MM.1S (cell line): ENCODE measurements around the gene LMBRD1.

Source experiments
- DNase-seq: peaks from one replicate; pipeline ENCODE4 v3.0.0-alpha.2; 2015
- H2AFZ ChIP-seq: fragments of 300-600 bp; sonication (generic); 2 replicates; pipeline ENCODE4 v1.6.0; 2016; ENCODE audit warnings: antibody characterized with exemption, low read length
- H3F3A ChIP-seq: fragments of 300-600 bp; sonication (generic); 2 replicates; pipeline ENCODE4 v1.6.1; 2016; ENCODE audit warnings: mild to moderate bottlenecking, antibody characterized with exemption, low read length, moderate library complexity, mixed read lengths; ENCODE audit not compliant: insufficient read depth
- H3K27ac ChIP-seq: fragments of 300-600 bp; sonication (generic); 2 replicates; pipeline ENCODE4 v1.5.1; 2016; ENCODE audit warnings: mild to moderate bottlenecking, low read length
- H3K27me3 ChIP-seq: fragments of 300-600 bp; sonication (generic); replicated peaks from 2 replicates; pipeline ENCODE4 v1.6.0; 2016; ENCODE audit warnings: low read length; ENCODE audit not compliant: insufficient read depth
- H3K36me3 ChIP-seq: fragments of 300-600 bp; sonication (generic); replicated peaks from 2 replicates; pipeline ENCODE4 v1.6.1; 2016; ENCODE audit warnings: mild to moderate bottlenecking, low read length, mixed read lengths; ENCODE audit not compliant: insufficient read depth
- H3K4me1 ChIP-seq: fragments of 300-600 bp; sonication (generic); 2 replicates; pipeline ENCODE4 v1.6.1; 2016; ENCODE audit warnings: low read length, mixed read lengths
- H3K4me2 ChIP-seq: fragments of 300-600 bp; sonication (generic); 2 replicates; pipeline ENCODE4 v1.6.0; 2016; ENCODE audit warnings: low read depth, low read length
- H3K4me3 ChIP-seq: fragments of 300-600 bp; sonication (generic); 2 replicates; pipeline ENCODE4 v1.5.1; 2016; ENCODE audit warnings: low read length, mixed read lengths
- H3K79me2 ChIP-seq: fragments of 300-600 bp; sonication (generic); 2 replicates; pipeline ENCODE4 v1.6.1; 2016; ENCODE audit warnings: mixed run types, low read length, mixed read lengths
- H3K9ac ChIP-seq: fragments of 300-600 bp; sonication (generic); 2 replicates; pipeline ENCODE4 v1.6.1; 2016; ENCODE audit warnings: low read length, mixed read lengths
- H3K9me2 ChIP-seq: fragments of 300-600 bp; sonication (generic); replicated peaks from 2 replicates; pipeline ENCODE4 v1.6.1; 2016; ENCODE audit warnings: mild to moderate bottlenecking, low read length, mixed read lengths; ENCODE audit not compliant: insufficient read depth
- H3K9me3 ChIP-seq: fragments of 300-600 bp; sonication (generic); replicated peaks from 2 replicates; pipeline ENCODE4 v1.6.1; 2016; ENCODE audit warnings: mild to moderate bottlenecking, low read length, mixed read lengths; ENCODE audit not compliant: insufficient read depth
- H4K20me1 ChIP-seq: fragments of 300-600 bp; sonication (generic); 2 replicates; pipeline ENCODE4 v1.6.1; 2016; ENCODE audit warnings: mild to moderate bottlenecking, low read length, moderate library complexity, mixed read lengths; ENCODE audit not compliant: insufficient read depth
- EZH2 ChIP-seq: fragments of 300-600 bp; sonication (generic); optimal IDR thresholded peaks from 2 replicates; pipeline ENCODE3; 2017; ENCODE audit warnings: low read depth, mild to moderate bottlenecking, antibody characterized with exemption, low read length, mixed read lengths
- EZH2phosphoT487 ChIP-seq: fragments of 300-600 bp; sonication (generic); IDR thresholded peaks from 2 replicates; pipeline ENCODE4 v1.6.1; 2018; ENCODE audit warnings: antibody characterized with exemption, low read length
- TF ChIP-seq, protein P1 (sequence below): fragments of 300-600 bp; sonication (generic); IDR thresholded peaks from 2 replicates; pipeline ENCODE4 v1.5.1; 2016; ENCODE audit warnings: antibody characterized with exemption, low read length, mixed read lengths

LMBRD1 gene

DNA sequence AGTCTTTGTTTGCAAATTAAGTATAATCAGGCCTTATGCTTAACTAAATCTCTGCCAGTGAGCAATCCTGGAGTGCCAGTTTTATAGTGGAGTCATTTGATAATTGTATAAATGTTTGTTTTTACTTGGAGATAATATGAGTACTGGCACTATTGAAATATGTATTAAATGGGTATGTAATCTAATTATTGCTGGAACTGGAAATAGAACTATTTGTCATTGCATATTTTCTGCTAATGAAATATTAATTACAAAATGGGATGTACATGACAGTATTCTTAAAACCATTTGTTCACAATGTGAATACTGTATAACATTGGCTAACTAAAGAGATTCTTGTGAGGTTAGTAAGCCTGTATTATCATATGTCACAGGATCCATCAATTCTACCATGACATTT is 20.5 kb upstream of the LMBRD1 start:
- Histone ChIP-seq H2AFZ (no peak overlapping the region), H3K4me2 (no peak overlapping the region), H3F3A (no peaks in the 10 kb centered on the region), H3K27me3 (no peaks in the 10 kb centered on the region), H3K36me3 (no peaks in the 10 kb centered on the region), H3K79me2 (no peaks in the 10 kb centered on the region), H3K9ac (no peak overlapping the region), H3K9me2 (no peaks in the 10 kb centered on the region), H3K9me3 (no peaks in the 10 kb centered on the region), H3K27ac (no peak overlapping the region), H4K20me1 (no peaks in the 10 kb centered on the region), H3K4me3 (no peak overlapping the region), H3K4me1 (peaks cover 15% of the 10 kb centered on the region)
- TF ChIP-seq EZH2phosphoT487 (no peak), EZH2 (no peak)
- TF ChIP-seq, protein P1, sequence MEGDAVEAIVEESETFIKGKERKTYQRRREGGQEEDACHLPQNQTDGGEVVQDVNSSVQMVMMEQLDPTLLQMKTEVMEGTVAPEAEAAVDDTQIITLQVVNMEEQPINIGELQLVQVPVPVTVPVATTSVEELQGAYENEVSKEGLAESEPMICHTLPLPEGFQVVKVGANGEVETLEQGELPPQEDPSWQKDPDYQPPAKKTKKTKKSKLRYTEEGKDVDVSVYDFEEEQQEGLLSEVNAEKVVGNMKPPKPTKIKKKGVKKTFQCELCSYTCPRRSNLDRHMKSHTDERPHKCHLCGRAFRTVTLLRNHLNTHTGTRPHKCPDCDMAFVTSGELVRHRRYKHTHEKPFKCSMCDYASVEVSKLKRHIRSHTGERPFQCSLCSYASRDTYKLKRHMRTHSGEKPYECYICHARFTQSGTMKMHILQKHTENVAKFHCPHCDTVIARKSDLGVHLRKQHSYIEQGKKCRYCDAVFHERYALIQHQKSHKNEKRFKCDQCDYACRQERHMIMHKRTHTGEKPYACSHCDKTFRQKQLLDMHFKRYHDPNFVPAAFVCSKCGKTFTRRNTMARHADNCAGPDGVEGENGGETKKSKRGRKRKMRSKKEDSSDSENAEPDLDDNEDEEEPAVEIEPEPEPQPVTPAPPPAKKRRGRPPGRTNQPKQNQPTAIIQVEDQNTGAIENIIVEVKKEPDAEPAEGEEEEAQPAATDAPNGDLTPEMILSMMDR, result no peak
- DNase-seq, result no peak

DNA sequence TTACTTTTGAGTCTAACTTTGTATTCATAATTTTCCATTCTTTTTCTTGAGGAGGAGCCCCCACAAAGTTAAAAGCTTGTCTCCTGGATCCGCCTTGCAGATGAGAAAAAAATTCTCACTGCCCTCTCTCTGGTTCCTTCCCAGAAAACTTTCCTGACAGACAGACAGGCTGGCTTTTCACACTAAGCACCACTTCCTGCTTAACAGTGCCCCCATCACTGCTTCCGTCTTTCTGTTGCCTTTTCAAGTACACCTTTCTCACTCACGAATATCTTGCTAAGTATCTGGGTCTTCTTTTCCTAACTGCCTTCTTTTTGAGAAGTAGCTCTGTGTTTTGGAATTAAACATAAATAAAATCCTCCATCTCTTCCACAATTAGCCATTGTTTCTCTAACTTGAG is 19.8 kb upstream of the LMBRD1 start:
- H3K9me3 ChIP-seq, result no peaks in the 10 kb centered on the region
- H3K36me3 ChIP-seq, result no peaks in the 10 kb centered on the region
- no peaks in the 10 kb centered on the region for H3K79me2 ChIP-seq
- no peaks in the 10 kb centered on the region for H4K20me1 ChIP-seq
- H3K4me1 ChIP-seq, result peaks cover 15% of the 10 kb centered on the region
- no peak overlapping the region for H3K27ac ChIP-seq
- H3K4me3 ChIP-seq, result no peak overlapping the region
- DNase-seq, result no peak
- H3K9me2 ChIP-seq, result no peaks in the 10 kb centered on the region
- no peaks in the 10 kb centered on the region for H3F3A ChIP-seq
- no peak overlapping the region for H3K9ac ChIP-seq
- H3K27me3 ChIP-seq, result no peaks in the 10 kb centered on the region
- H2AFZ ChIP-seq, result no peak overlapping the region
- H3K4me2 ChIP-seq, result no peak overlapping the region
- TF ChIP-seq EZH2 (no peak), EZH2phosphoT487 (no peak)

DNA sequence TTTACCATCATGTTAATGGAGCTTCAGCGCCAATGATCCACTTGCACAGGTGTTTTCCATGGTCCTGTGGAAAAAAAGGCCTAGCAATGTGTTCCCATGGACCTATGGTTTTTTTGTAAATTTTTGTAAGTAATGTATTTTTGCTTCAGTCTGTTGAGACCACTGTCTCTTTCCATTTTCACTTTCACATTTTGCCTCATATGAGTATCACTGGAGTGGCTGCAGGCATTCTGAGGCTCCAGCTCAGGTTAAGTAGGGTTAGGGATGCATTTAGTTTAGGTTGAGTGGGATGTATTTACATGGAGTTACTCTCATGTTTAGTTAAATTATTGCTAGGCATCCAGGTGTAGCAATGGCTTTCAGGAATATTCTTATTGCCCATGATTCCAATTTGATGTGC is 19.2 kb upstream of the LMBRD1 start:
- no peaks in the 10 kb centered on the region for H3K9me2 ChIP-seq
- no peaks in the 10 kb centered on the region for H3K27me3 ChIP-seq
- no peaks in the 10 kb centered on the region for H3K79me2 ChIP-seq
- no peaks in the 10 kb centered on the region for H4K20me1 ChIP-seq
- peaks cover 15% of the 10 kb centered on the region for H3K4me1 ChIP-seq
- H2AFZ ChIP-seq, result no peak overlapping the region
- H3K9me3 ChIP-seq, result no peaks in the 10 kb centered on the region
- H3F3A ChIP-seq, result no peaks in the 10 kb centered on the region
- no peak overlapping the region for H3K4me3 ChIP-seq
- H3K9ac ChIP-seq, result no peak overlapping the region
- DNase-seq, result peak; percentile 32
- no peak overlapping the region for H3K27ac ChIP-seq
- H3K36me3 ChIP-seq, result no peaks in the 10 kb centered on the region
- H3K4me2 ChIP-seq, result no peak overlapping the region
- TF ChIP-seq, protein P1, result no peak
- TF ChIP-seq EZH2phosphoT487 (no peak), EZH2 (no peak)

DNA sequence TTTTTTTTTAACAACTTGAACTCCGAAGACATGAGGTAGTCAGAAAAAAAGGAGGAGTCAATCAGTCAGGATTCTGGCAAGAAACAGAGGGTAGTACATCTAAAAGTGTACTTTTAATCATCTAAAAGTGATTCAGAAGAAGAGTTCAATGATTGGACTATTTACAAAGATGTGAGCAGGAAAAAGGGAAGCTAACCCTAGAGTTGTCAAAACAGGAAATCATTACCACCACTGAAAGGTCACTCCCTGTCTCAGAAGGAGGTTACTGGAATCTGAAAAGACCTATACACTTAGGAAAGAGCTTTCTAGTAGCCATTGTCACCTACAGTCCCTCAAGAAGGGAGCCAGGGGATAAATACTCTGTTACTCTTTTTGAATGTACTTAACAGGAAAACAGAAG is 16.7 kb upstream of the LMBRD1 start:
- Histone ChIP-seq H3K36me3 (no peaks in the 10 kb centered on the region), H3K9ac (no peak overlapping the region), H3K4me2 (0 out of 2 replicates have a peak overlapping the region, but pooled peaks have one; percentile 3), H2AFZ (no peak overlapping the region), H3K9me2 (no peaks in the 10 kb centered on the region), H3K4me1 (peaks cover 15% of the 10 kb centered on the region), H3K27me3 (no peaks in the 10 kb centered on the region), H3F3A (no peaks in the 10 kb centered on the region), H3K9me3 (no peaks in the 10 kb centered on the region), H3K27ac (no peak overlapping the region), H4K20me1 (no peaks in the 10 kb centered on the region), H3K79me2 (no peaks in the 10 kb centered on the region), H3K4me3 (no peak overlapping the region)
- no peak for TF ChIP-seq EZH2phosphoT487
- TF ChIP-seq, protein P1, result no peak
- TF ChIP-seq EZH2, result no peak
- DNase-seq, result no peak
